Activated CD8-positive, alpha-beta T cell treated with anti-CD3 and anti-CD28 coated beads, Interleukin-2, amount 10 ng/mL, durations not matched to agents 7 days and 5 days (primary cell): Measurements from ENCODE around the gene GRHL3. TPM values are rescaled to one million over a fixed set of nuclear protein-coding genes. Genes with fewer than 3 reads are reported as not detected.

Experiments used
- ATAC-seq: fragments of 150-1000 bp; cut with Tn5 transposase; one replicate; pipeline ENCODE4 v1.10.0; 2021; ENCODE audit warnings: moderate library complexity
- CTCF ChIA-PET: fragments of 350-600 bp; sonication (Branson Sonifier 250); formaldehyde crosslinking; loops from one replicate; lab custom pipeline; 2021; ENCODE audit warnings: antibody characterized with exemption; lab: Charles Lee
- POLR2A ChIA-PET: fragments of 350-600 bp; sonication (Branson Sonifier 250); formaldehyde crosslinking; loops from one replicate; lab custom pipeline; 2021; ENCODE audit warnings: antibody characterized with exemption; lab: Charles Lee
- DNase-seq: peaks from one replicate; pipeline ENCODE4 v3.0.0-alpha.2; 2020
- H3K27ac Mint-ChIP-seq: one replicate; pipeline ENCODE4 v1.8.0; 2021; ENCODE audit warnings: mild to moderate bottlenecking, mixed read lengths
- H3K27me3 Mint-ChIP-seq: one replicate; pipeline ENCODE4 v1.8.0; 2021; ENCODE audit warnings: low read depth, mixed read lengths
- H3K36me3 Mint-ChIP-seq: one replicate; pipeline ENCODE4 v1.8.0; 2021; ENCODE audit warnings: low read depth, mixed read lengths
- H3K4me1 Mint-ChIP-seq: one replicate; pipeline ENCODE4 v1.8.0; 2021; ENCODE audit warnings: low read depth, mixed read lengths
- H3K4me3 Mint-ChIP-seq: one replicate; pipeline ENCODE4 v1.8.0; 2021; ENCODE audit warnings: mild to moderate bottlenecking, mixed read lengths
- H3K9me3 Mint-ChIP-seq: one replicate; pipeline ENCODE4 v1.8.0; 2022; ENCODE audit warnings: mixed read lengths; ENCODE audit not compliant: insufficient read depth
- total RNA-seq, 2 experiments: library from RNA; stranded (reverse); gene quantifications; one replicate each; pipeline ENCODE4 v1.2.3, GENCODE V29; 2021

Gene GRHL3
- total RNA-seq, 2 experiments from 2014 or later, result not detected

GRCh38 chr1:24390924-24391782 lies 72.0 kb downstream of the GRHL3 start:
- ChIA-PET POLR2A (interaction anchor here (1.3 to 3.6 kb wide), 3 partner anchors 190 to 201 kb away, joined by 5 to 18 read pairs (median 5); no protein-coding TSS in a partner anchor), CTCF (interaction anchor here (0.7 to 6.2 kb wide), 70 partner anchors 11 to 619 kb away, joined by 3 to 375 read pairs (median 4); partner anchors contain the start of genes GRHL3, IFNLR1, NIPAL3 and RCAN3)
- H3K4me1 Mint-ChIP-seq, result peaks cover 30% of the 10 kb centered on the region
- peak overlapping the region; percentile 87 for H3K27ac Mint-ChIP-seq
- peaks cover 4% of the 10 kb centered on the region for H3K36me3 Mint-ChIP-seq
- peak overlapping the region; percentile 67 for H3K4me3 Mint-ChIP-seq
- H3K9me3 Mint-ChIP-seq, result no peaks in the 10 kb centered on the region
- ATAC-seq (peak; percentile 83), DNase-seq (peak; percentile 78)
- no peaks in the 10 kb centered on the region for H3K27me3 Mint-ChIP-seq

GRCh38 chr1:24391882-24392603 lies 72.9 kb downstream of the GRHL3 start:
- Mint-ChIP-seq H3K4me1 (peaks cover 26% of the 10 kb centered on the region), H3K9me3 (no peaks in the 10 kb centered on the region), H3K27me3 (no peaks in the 10 kb centered on the region), H3K36me3 (peaks cover 4% of the 10 kb centered on the region), H3K27ac (peak overlapping the region; percentile 87), H3K4me3 (peak overlapping the region; percentile 67)
- DNase-seq (peak; percentile 65), ATAC-seq (peak; percentile 71)
- ChIA-PET POLR2A (interaction anchor here (1.1 to 3.6 kb wide), 5 partner anchors 21 to 202 kb away, joined by 4 to 18 read pairs (median 5); partner anchors contain the start of gene STPG1), CTCF (interaction anchor here (0.6 to 6.2 kb wide), 72 partner anchors 7 to 620 kb away, joined by 3 to 375 read pairs (median 5); partner anchors contain the start of genes GRHL3, NIPAL3, RCAN3 and STPG1)

- H3K9me3 Mint-ChIP-seq, result no peaks in the 10 kb centered on the region
- ATAC-seq (no peak), DNase-seq (peak; percentile 16)
- H3K4me3 Mint-ChIP-seq, result no peak overlapping the region
- H3K27me3 Mint-ChIP-seq, result no peaks in the 10 kb centered on the region
- ChIA-PET CTCF (interaction anchor here (0.7 to 6.2 kb wide), 40 partner anchors 8 to 620 kb away, joined by 3 to 375 read pairs (median 6); partner anchors contain the start of genes GRHL3, NIPAL3 and STPG1), POLR2A (interaction anchor here (1.1 to 3.6 kb wide), 3 partner anchors 21 to 203 kb away, joined by 4 to 18 read pairs (median 5); partner anchors contain the start of gene STPG1)
- peaks cover 26% of the 10 kb centered on the region for H3K4me1 Mint-ChIP-seq
- H3K36me3 Mint-ChIP-seq, result peaks cover 4% of the 10 kb centered on the region
- no peak overlapping the region for H3K27ac Mint-ChIP-seq
Measured at GRCh38 chr1:24392604-24392946, 73.4 kb downstream of the GRHL3 start.

- Mint-ChIP-seq H3K9me3 (no peaks in the 10 kb centered on the region), H3K36me3 (peaks cover 4% of the 10 kb centered on the region), H3K27ac (no peak overlapping the region), H3K4me1 (peaks cover 26% of the 10 kb centered on the region), H3K27me3 (no peaks in the 10 kb centered on the region), H3K4me3 (no peak overlapping the region)
- ChIA-PET CTCF (interaction anchor here (0.8 to 6.2 kb wide), 34 partner anchors 8 to 442 kb away, joined by 3 to 375 read pairs (median 6); partner anchors contain the start of genes GRHL3, NIPAL3 and STPG1), POLR2A (interaction anchor here (0.7 to 3.6 kb wide), 5 partner anchors 20 to 249 kb away, joined by 3 to 18 read pairs (median 4); partner anchors contain the start of gene STPG1)
- ATAC-seq (no peak), DNase-seq (peak; percentile 14)
Measured at GRCh38 chr1:24392982-24393650, 74.0 kb downstream of the GRHL3 start.

- H3K27me3 Mint-ChIP-seq, result no peaks in the 10 kb centered on the region
- no peak overlapping the region for H3K4me3 Mint-ChIP-seq
- H3K36me3 Mint-ChIP-seq, result peaks cover 4% of the 10 kb centered on the region
- no peak overlapping the region for H3K27ac Mint-ChIP-seq
- no peaks in the 10 kb centered on the region for H3K9me3 Mint-ChIP-seq
- peaks cover 26% of the 10 kb centered on the region for H3K4me1 Mint-ChIP-seq
- CTCF ChIA-PET, result interaction anchor here (0.9 to 6.2 kb wide), 24 partner anchors 8 to 441 kb away, joined by 3 to 375 read pairs (median 16); partner anchors contain the start of genes GRHL3, NIPAL3 and STPG1
- POLR2A ChIA-PET, result interaction anchor here (0.7 to 3.6 kb wide), 3 partner anchors 193 to 249 kb away, joined by 3 to 18 read pairs (median 4); no protein-coding TSS in a partner anchor
- ATAC-seq (no peak), DNase-seq (no peak)
Measured at GRCh38 chr1:24393892-24394291, 74.7 kb downstream of the GRHL3 start.

- ATAC-seq (no peak), DNase-seq (no peak)
- ChIA-PET CTCF (interaction anchor here (1.0 to 7.0 kb wide), 5 partner anchors 8 to 200 kb away, joined by 3 to 50 read pairs (median 11); partner anchors contain the start of genes NIPAL3 and STPG1), POLR2A (no interaction called here)
- no peak overlapping the region for H3K4me3 Mint-ChIP-seq
- no peaks in the 10 kb centered on the region for H3K27me3 Mint-ChIP-seq
- H3K9me3 Mint-ChIP-seq, result no peaks in the 10 kb centered on the region
- H3K27ac Mint-ChIP-seq, result no peak overlapping the region
- H3K36me3 Mint-ChIP-seq, result peaks cover 7% of the 10 kb centered on the region
- no peaks in the 10 kb centered on the region for H3K4me1 Mint-ChIP-seq
Measured at GRCh38 chr1:24400065-24400464, 80.9 kb downstream of the GRHL3 start.

- ATAC-seq (no peak), DNase-seq (no peak)
- Mint-ChIP-seq H3K27ac (no peak overlapping the region), H3K4me3 (no peak overlapping the region), H3K9me3 (no peaks in the 10 kb centered on the region), H3K36me3 (peaks cover 15% of the 10 kb centered on the region), H3K27me3 (no peaks in the 10 kb centered on the region), H3K4me1 (no peaks in the 10 kb centered on the region)
- POLR2A ChIA-PET, result no interaction called here
- CTCF ChIA-PET, result interaction anchor here (0.9 to 7.0 kb wide), 9 partner anchors 8 to 202 kb away, joined by 3 to 50 read pairs (median 4); partner anchors contain the start of genes NIPAL3 and STPG1
Measured at GRCh38 chr1:24403806-24404205, 84.6 kb downstream of the GRHL3 start.

Other genes starting within 250 kb of the GRHL3 start
- not detected for gene MYOM3, start 207.2 kb upstream of the GRHL3 start, total RNA-seq
- gene IL22RA1, start 176.2 kb upstream of the GRHL3 start, total RNA-seq, result not detected
- 1 to 10 TPM; 2.6 to 4.0 TPM for gene IFNLR1, start 132.1 kb upstream of the GRHL3 start, total RNA-seq
- 1 to 10 TPM; 8.0 to 9.9 TPM for gene STPG1, start 94.4 kb downstream of the GRHL3 start, total RNA-seq
- gene NIPAL3, start 96.4 kb downstream of the GRHL3 start, total RNA-seq, result 10 to 100 TPM; 43.4 to 46.9 TPM
- gene RCAN3, start 183.5 kb downstream of the GRHL3 start, total RNA-seq, result 10 to 100 TPM; 63.7 to 65.6 TPM
- gene NCMAP, start 236.7 kb downstream of the GRHL3 start, total RNA-seq, result under 1 TPM in 1 of 2 experiments, not detected in 1; 0.05 TPM